DMS 273 treated with DMSO at 0.1 percent for 48 hours (cell line): ENCODE results near the gene SELPLG.
"Not testable (repeated sequence)": the region's sequence is repeated elsewhere in the genome, so short reads cannot be mapped to it uniquely, and the experiment has no call there.

Experiments
- DNase-seq: peaks from one replicate; lab custom pipeline; 2025; lab: John Stamatoyannopoulos, UW

SELPLG gene

DNA sequence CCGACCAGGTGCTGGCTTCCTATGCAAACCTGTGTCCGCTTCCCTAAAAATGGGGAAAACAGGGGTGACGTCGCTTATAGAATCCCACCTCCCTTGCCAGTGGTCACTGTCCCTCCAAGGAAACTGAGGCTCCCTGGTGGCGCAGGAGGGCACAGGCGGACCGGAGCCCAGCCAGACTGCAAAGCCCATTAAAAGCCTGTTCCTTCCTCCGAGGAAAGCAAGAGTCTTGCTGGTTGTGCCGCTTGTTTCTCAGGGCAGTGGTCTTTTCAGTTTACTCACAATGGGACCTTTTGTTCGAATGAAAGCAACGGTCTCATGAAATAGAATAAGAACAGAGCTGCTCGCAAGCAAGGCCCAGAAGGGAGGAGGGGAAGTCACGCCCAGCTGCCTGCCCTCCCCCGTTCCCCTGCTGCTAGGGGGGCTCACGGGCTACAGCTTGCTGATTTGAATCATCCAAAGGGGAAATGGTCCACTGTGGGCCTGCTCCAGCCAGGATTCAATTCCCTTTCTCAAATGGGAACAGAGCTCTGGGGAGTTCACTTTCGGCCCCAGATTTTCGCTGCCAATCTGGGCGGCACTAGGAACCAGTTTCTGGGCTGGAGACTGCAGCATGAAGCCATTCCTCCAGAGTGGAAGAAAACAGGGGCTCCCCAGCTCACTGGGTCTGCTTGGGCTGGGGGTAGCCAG, 4.6 kb upstream of the SELPLG start:
- DNase-seq = no peak

DNA sequence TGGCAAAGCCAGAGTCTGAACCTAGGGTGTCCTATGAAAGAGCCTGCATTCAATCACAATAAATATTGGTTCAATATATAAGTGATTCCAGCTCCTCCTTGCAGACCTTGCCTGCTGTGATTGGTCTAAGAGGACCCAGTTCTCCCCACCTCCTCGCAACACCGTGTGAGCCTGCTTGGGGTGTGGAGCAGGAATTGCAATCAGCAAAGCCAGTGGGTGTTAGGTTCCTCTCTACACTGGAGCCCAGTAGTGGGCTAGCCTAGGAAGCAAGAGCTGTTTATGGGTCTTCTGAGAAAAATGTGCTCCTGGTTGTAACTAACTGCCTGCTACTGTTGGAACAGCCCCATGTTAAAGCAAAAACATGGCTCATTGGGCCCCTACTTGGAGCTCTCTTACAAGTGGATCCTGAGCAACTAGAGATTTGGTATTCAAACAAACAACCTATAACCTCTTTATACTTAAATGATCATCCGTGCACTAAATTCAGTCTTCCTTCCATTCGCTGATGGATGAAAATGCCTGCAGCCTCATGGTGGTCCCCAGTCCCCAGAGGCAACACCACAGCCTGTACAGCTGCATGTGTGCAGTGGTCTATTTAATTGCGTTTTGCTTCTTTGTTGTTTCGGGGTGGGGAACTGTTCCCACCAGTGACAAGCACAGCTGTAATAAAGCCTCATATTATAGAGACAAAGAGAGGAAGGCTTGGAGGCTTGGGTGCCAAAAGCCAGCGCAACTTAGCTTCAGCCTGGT, 3.7 kb upstream of the SELPLG start:
- DNase-seq = no peak

DNA sequence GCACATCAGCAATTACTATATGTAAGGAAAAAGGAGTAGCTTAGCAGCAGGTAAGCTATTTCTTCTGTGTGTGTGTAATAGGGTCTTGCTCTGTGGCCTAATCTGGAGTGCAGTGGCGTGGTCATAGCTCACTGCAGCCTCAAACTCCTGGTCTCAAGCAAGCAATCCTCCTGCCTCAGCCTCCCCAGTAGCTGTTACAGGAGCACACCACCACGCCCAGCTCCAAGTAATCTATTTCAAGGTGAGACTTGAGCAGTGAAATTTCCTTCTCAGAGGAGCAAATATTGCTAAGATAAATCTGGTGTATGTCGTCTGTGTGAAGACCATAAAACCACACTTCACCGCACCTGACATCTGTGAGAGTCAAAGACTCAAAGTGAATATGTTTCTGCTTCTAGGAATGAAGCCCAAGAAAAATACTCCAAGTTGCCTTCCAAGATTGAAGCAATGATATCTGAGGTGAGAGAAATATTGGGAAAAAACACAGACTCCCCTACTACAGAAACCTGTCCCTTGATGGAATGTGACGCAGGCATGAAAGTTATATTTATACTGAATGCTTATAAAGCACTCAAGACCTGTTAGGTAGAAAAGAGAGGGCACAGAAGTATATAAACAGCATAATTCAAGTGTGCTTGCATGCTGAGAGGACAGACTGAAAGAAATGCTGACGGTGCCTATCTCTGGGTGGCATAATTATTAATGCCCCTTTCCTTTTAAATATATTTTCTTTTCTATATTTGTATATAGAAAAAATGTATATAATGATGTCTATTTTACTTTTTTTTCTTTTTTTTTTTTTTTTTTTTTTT, 2.5 kb upstream of the SELPLG start:
- no peak for DNase-seq

DNA sequence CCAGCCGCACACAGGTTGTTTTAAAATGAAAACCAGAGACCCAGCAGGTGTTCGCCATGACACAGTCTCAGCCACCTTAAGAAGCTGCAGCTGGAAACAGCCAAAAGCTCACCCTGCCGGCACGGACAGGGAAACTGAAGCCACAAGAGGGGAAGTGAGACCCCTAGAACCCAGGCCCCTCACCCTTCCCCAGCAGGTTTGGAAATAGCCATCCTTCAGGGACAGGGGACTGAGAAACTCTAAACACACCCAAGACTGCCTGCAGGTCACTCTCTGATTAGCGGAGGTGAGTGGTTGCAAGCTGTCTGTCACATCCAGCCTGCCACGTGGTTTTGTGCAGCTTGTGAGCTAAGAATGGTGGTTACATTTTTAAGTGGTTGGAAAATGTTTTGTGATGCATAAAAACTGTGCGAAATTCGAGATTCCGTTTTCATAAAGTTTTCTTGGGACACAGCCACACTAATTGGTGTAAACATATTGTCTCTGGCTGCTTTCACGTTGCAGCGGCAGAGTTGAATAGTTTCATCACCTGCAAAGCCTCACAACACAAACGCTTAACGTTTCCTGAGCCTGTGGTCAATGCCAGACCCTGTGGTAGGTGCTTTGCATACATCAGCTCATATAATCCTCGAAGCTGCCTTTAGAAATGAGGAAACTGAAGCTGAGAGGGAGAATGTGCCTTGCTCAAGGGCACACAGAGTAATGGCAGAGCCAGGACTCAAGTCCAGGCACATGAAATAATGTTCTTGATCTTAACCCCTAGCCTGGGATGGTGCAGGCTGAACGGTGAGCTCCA, 1.7 kb upstream of the SELPLG start:
- no peak for DNase-seq

DNA sequence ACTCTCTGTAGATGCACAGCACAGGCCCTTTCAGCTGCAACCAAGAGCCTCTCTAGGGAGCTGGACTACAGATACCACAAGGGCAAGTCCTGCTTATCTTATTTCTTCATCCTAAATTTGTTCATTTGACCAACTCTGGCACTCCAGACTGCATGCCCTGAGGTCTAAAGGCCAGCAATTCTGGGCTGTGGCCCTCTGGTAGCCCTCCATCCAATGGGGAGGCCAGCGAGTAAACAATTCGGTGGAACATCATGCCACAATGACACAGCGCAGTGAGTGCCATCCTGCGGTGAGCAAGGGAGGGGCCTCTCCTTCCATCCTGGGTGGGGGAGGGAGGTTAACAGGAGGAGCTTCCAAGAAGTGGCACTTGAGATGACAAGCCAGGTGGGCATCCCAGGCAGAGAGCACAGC, 652 bp upstream of the SELPLG start:
- DNase-seq = no peak

DNA sequence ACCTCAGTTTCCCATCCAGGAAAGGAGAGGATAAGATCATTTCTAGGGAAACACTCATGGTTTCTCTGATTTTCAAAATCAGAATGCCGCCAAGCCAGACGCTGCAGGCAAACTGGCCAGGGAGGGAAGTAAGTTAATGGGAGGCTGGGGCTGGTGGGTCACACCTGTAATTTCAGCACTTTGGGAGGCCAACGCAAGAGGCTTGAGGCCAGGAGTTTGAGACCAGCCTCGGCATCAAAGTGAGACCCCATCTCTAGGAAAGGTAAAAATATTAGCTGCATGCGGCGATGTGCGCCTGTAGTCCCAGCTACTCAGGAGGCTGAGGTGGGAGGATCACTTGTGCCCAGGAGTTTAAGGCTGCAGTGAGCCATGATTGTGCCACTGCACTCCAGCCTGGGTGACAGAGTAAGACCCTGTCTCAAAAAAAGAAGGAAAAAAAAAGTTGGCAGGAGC, 587 bp downstream of the SELPLG start:
- no peak for DNase-seq

DNA sequence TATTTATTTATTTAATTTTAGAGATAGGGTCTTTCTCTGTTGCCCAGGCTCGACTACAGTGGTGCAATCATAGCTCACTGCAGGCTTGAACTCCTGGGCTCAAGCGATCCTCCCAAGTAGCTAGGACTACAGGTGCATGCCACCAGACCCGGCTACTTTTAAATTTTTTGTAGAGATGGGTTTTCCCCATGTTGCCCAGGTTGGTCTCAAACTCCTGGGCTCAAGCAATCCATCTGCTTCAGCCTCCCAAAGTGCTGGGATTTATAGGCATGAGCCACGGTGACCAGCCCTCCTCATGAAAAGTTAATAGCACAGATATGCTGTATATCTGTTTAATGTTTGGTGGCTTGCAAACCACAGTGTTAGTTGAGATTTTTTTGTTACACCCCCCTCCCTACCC, 2.4 kb downstream of the SELPLG start:
- DNase-seq = not testable (repeated sequence)

DNA sequence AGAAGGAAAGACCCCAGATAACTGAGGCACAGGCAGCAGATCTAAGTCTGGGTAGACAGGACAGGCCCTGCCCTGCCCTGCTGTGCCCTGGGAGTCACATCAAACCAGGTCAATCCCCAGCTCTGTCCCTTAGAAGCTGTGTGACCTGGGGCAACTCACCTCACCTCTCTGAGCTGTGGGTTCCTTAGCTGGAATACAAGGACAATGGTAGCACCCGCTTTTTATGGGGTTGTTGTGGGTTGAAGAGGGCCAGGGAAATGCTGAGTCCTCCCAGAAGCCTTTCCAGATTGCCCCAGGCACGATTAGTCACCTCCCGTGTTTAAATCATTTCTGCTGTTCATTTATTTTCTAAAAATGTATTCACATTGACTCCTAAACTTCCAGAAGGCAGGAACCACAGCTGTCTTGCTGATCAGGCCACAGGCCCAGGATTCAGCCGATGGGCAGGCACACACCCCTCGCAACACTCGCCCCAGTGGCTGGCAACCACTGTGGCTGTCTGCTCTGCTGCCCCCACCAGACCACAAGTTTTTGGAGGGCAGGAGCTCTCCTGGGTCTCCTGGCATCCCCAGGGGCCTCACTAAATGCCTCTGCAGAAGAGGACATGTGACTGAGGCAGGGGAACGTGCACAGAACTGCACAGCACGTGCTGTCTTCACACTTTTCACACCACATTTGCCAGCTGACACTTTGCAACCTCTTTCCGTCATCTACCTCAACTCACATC, 3.0 kb downstream of the SELPLG start:
- no peak for DNase-seq

DNA sequence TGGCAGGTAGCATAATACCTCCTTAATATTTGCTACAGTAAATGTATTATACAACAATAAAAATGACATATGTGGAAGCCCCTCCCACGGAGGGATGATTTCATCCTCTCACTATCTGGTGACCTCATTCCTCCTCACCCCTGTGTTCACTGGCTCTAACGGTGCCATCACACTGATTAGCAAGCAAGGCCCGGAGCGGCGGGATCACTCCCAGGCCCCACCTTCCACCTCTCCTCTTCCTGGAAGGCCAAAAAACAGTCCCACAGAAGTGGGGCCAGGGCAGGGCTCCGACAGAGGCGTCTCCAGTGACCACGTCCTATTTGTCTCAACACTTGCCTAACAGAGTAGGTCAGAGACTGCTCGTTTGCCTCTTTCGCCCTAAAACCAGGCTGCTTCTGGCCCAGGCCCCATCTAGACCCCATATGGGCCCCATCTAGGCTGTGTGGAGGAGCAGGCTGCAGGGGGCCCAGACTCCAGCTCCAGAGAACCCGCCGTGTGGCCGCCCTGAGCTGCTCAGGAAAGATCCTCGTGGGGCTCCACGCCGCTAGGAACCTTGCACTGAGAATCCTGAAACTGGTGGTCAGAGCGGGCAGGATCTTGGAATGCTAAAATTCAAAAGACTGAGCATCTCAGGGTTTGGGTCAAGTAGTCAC, 3.7 kb downstream of the SELPLG start:
- DNase-seq = no peak

DNA sequence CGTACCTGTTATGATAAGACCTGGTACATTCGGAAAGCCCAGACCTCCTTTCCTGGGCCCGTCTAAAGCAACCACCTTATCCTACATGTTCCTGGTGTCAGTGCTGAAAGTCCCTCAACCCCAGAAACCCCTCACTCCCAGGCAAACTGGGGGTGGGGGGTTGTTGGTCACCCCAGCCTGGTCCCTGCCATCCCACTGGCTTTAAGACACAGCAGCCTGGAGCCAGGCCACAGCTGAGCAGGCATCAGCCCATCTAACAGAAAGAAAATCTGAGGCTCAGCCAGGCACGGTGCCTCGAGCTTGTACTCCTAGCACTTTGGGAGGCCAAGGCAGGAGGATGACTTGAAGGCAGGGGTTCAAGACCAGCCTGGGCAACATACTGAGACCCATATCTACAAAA, 4.5 kb downstream of the SELPLG start:
- no peak for DNase-seq

DNA sequence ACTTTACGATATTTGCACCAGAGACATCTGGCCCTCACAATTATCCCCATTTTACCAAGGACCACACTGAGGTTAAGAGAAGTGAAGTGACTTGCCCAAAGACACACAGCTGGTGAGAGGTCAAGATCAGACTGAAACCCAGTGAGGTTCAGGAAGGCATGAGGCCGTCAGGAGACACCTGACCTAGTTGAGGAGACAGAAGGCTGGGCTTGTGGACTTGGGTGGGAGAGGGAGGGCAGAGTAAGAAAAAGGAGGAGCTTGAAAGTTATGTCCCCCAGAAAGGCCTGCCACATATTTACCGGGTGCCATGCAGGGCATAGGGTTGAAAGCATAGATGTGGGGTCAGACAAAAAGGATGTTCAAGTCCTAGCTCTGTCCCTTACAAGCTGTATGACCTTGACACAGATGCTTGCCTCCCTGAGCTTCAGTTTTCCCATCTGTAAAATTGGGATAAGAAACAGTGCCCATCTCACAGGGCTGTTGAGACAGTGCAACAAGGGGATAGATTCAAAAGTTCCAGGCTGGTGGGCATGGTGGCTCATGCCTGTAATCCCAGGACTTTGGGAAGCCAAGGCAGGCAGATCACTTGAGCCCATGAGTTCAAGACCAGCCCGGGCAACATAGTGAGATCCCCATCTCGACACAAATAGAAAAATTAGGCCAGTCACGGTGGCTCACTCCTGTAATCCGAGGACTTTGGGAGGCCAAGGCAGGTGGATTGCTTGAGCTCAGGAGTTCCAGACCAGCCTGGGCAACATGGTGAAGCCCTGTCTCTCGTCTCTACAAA, 6.4 kb downstream of the SELPLG start:
- no peak for DNase-seq

DNA sequence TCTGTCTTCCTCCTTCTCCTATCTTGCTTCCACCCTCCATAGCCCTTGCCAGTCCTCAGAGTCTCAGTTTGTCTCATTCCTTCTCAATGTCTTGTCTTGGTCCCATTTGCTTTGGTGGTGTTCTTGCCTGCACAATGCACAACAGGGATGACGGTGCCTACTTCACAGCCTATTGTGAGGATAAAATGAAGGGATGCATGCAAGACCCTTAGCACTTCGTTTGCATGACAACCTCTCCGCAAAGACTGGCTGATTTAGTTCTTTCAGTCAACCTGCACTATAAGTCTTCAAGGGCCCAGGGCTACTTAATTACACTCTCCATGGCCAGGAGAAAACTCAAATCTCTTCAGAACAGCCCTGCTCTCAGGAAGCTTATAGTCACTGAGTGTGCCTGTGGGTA, 8.5 kb downstream of the SELPLG start:
- no peak for DNase-seq

DNA sequence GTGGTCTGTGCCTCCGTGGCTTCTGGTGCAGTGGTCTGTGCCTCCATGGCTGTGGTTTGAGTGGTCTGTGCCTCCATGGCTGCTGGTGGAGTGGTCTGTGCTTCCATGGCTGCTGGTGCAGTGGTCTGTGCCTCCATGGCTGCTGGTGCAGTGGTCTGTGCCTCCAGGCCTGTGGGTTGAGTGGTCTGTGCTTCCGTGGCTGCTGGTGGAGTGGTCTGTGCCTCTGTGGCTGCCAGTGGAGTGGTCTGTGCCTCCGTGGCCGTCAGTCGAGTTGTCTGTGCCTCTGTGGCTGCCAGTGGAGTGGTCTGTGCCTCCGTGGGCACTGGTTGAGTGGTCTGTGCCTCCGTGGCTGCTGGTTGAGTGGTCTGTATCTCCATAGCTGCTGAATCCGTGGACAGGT, 10.1 kb downstream of the SELPLG start:
- DNase-seq = no peak

DNA sequence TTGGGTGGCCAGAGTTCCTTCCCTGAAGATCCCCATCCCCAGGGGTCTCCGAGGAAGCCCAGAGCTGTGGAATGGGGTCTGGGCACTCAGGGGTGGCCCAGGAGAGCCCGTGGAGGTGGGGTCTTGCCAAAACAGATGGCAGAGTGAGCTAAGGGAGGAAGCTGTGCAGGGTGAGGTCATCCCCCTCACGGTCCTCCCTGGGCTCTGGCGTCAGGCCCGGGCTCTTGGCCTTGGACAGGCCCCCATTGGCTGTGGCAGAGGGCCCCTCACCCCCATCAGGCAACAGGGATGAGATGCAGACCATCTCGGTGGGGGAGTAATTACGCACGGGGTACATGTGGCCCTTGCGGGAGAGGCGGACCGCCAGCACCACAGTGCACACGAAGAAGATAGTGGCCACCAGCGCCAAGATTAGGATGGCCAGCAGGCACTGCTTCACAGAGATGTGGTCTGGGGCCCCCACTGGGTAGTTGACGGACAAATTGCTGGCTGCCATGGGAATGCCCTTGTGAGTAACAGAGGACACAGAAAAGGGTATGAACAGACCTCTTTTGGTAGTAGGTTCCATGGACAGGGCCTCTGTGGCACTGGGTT, 10.7 kb downstream of the SELPLG start:
- DNase-seq = no peak

DNA sequence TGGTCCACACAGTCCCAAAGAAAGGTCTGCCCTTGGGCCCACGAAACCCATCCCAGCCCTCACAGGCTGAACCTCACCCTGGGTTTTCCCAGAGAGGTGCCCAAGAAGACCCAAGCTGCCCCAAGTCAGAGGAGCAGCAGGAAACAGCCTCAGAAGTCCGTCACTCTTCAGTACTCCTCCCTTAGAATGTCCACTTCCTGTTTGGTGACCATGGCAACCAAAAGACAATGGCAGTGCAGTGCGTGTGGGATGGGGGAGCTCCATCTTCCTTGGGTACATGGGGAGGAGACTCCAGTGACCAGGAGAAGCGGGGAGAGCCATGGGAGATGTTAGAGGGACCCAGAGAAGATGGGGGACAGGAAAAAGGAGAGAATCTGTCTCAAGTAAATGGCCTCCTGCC, 11.3 kb downstream of the SELPLG start:
- no peak for DNase-seq

DNA sequence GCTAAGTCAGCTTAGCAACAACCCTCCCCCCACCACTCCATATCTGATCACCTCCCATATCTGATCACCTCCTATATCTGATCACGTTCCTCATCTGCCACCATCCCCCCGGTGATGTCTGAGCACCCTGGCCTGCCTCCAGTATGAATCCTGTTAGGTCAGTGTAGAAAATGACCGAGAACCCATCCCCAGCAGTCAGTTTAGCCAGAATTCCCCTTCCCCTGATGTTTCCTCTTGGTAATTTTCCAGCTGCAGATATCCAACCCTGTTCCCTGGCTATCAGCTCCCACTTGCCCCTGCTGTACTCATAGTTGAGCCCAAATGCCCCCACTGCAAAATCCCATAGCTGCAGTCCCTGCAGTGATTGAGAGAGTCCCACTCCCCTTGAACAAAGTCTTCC, 12.5 kb downstream of the SELPLG start:
- no peak for DNase-seq

DNA sequence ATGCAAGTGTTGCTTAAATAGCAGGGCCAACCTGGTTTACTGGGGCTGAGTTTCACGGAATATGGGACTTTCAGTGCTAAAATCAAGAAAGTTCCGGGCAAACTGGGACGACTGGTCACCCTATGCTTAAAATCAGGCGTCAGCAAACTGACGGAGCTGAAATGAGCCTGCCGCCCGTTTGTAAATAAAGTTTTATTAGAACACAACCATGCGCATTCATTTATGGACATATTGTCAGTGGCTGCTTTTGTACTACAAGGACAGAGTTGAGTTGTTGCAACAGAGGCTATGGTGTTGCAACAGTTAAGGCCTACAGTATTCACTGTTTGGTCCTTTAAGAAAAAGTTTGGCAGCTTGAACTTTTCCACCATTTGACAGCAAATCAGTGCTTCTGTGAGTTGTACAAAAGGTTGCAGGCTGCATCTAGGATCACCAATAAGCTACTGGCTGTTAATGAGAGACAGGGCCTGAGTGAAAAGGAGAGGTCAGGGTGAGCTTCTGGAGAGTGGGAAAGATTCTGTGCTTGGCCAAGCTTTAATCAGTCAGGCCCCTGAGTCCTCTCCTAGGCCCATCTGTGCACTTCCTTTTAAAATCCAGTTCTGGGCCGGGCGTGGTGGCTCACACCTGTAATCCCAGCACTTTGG, 13.3 kb downstream of the SELPLG start:
- no peak for DNase-seq

DNA sequence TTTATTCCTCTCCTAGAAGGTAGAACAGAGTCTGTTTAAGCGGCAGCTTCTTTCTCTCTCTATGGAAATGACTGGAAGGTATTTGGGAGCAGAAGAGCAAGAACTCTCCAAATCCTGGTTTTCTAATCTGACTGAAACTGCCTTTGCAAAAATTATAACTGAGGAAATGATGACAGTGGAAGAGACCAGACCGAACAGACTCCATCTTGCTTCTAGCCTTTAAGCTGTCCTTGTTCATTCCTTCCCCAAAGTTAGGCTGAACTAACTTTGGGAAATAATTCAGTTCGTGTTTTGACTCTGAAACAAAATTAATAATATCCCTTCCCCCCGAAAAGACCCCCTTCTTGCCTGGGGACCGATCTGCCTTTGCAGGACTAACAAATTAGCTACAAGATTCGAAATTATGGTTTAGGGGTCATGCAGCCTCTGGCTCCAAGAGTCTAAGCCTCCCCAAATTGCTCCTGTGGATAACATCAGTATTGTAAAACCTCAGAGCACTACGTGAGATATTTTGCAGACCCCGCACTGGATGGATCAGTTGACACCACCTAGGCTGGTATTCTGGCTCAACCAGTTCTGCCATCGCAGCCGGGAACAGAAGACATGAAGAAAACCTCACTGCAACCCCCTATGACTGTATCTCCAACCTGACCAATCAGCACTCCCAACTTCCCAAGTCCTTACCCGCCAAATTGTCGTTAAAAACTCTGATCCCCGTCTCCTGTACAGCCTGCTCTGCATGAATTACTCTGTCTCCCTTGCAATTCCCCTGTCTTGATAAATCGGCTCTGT, 14.1 kb downstream of the SELPLG start:
- DNase-seq = no peak
